ENCODE measurements around the gene PBX2.
"Not testable (repeated sequence)": the region's sequence is repeated elsewhere in the genome, so short reads cannot be mapped to it uniquely, and the experiment has no call there.

The PBX2 gene

GRCh38 chr6:32149092-32149755 lies 40.8 kb downstream of the PBX2 start:
- DNase-seq (ENCODE audit: low spot score) = no peak

DNA sequence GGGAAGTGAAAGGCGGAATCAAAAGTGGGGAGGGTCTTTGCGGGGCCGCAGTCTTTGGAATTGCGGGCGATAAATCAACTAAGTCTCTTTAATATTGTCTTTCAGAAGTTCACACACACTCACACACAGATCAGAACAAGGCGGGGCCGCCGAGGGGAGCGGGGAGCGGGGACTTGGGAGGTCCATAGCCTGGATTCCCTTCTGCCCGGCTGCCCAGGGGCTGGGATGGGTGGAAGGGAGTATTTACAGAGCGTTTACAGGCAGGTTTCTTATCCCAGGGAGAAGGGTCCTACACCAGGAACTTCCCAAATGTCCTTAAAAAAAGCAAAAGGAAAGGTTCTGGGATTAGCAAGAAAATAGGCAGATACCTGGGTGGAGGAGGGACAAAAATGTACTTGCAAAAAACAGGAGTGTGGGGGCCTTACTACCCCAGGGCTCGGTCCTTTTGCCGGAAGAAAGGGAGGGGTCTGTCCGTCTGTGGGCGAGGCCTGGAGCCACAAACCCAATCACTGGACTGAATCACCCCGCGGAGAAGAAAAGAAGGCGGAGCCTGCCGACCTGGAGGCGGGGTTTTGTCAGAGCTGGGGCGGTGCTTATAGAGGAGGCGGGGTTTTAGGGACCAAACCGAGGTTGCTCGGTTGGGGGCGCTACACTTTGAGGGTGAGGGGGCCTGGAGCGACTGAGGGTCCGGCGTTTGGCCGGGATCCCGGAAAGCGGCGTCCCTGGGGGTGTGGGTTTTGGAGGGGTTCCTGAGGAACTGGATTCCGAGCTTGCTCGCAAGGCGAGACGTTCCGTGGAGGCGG lies 41.5 kb downstream of the PBX2 start:
- peak; percentile 88 for DNase-seq (ENCODE audit: low spot score)

- DNase-seq (ENCODE audit: low spot score) = no peak
Measured at GRCh38 chr6:32147401-32148132, 42.4 kb downstream of the PBX2 start.

GRCh38 chr6:32146687-32147086 lies 43.3 kb downstream of the PBX2 start:
- no peak for DNase-seq (ENCODE audit: low spot score)

DNA sequence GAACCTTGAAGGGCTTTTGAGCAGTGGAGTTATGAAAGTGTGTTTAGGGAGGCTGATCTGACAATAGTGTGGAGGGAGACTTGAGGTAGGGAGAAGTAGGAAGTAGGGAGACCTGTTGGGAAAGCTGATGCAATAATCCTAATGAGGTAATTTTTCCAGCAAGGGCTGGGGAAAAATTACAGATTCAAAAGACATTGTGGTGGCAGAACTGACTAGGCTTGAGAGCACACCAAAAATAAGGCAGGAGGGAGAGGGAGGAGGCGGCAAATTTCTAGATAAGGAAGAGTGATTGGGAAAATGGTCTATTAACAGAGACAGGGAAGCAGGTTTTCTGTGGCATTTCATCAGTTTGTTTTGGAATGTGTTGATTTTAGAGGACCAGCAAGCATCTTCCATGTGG lies 43.7 kb downstream of the PBX2 start:
- no peak for DNase-seq (ENCODE audit: low spot score)

DNA sequence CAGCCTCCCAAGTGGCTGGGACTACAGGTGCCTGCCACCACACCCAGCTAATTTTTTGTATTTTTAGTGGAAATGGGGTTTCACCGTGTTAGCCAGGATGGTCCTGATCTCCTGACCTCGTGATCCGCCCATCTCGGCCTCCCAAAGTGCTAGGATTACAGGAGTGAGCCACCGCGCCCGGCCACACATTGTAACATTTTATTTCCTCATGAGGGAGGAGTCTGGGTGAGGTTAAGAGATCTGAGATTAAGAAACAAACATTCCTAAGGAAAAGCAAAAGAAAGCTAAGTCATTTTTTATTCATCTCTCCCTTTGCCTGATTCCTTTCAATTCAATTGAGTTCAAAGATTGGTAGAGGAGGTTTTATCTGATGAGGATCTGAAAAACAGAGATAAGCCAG lies 45.8 kb downstream of the PBX2 start:
- not testable (repeated sequence) for DNase-seq (ENCODE audit: low spot score)

DNA sequence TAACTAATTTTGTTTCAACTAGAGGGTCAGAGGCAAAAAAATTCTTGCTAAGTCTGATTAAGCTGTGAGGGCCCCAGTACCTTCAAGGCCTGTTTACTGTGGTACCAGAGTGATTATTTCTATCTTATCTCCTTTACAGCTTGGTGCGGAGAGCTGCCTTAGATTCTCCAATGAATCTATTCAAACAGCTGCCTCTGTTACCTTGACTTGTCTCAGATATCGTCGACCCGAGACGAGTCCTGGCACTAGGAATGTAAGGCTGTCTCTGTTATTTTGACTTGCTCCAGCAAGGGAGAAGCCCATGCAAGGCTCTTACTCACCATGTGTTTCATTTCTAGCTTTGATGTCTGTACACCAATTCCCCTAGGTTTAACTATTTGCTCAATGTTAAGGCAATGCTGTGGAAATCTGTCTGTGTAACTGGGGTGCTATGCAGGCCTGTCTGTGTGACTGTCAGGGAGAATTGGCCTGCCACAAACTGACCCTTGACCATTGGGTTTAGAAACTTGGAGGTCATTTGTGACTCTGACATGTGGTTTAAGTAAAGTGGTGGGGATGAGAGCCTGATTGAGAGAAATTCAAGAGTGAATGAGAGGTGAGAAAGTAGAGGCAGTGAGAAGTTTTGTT lies 49.5 kb downstream of the PBX2 start:
- no peak for DNase-seq (ENCODE audit: low spot score)

GRCh38 chr6:32139590-32139989 lies 50.4 kb downstream of the PBX2 start:
- no peak for DNase-seq (ENCODE audit: low spot score)

DNA sequence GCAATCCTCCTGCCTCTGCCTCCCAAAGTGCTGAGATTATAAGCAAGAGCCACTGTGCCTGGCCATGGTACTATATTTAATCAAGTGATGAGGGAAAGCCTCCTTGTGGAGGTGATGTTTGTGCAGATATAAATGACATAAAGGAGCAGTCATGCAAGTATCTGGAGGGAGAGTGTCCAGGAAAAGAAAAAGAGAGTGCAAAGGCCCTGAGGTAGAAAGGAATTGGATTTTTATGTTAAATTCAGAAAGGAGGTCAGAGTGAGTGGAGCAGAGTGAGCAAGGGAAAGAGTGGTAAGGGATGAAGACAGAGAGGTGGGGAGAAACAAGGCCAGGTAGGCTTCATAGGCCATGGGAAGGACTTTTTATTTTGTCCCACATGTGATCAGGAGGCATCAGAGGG lies 52.5 kb downstream of the PBX2 start:
- no peak for DNase-seq (ENCODE audit: low spot score)
